Measurements from ENCODE around the gene GANAB. TPM values are rescaled to one million over a fixed set of nuclear protein-coding genes. Genes with fewer than 3 reads are reported as not detected.
"Not testable (repeated sequence)": the region's sequence is repeated elsewhere in the genome, so short reads cannot be mapped to it uniquely, and the experiment has no call there.

Gene GANAB
- total RNA-seq, 2 experiments from 2014 or later, result 208 to 218 TPM

- Mint-ChIP-seq H3K27me3 (no peaks in the 10 kb centered on the region), H3K4me3 (no peak overlapping the region), H3K36me3 (ENCODE audit: low read depth) (peaks cover 77% of the 10 kb centered on the region), H3K4me1 (peaks cover 63% of the 10 kb centered on the region), H3K9me3 (ENCODE audit: low read depth) (no peaks in the 10 kb centered on the region), H3K27ac (no peak overlapping the region)
- CTCF ChIA-PET, result interaction anchor here (1.0 to 1.6 kb wide), 2 partner anchors 26 to 111 kb away, joined by 3 to 6 read pairs; partner anchors contain the start of gene B3GAT3
- POLR2A ChIA-PET, result no interaction called here
- DNase-seq (no peak), ATAC-seq (no peak)
- intact Hi-C loops (cut with DNase I, micrococcal nuclease), result no loop called here
Measured at GRCh38 chr11:62595124-62595523, 51.3 kb downstream of the GANAB start.

- Mint-ChIP-seq H3K9me3 (ENCODE audit: low read depth) (no peaks in the 10 kb centered on the region), H3K27ac (peak overlapping the region; percentile 88), H3K36me3 (ENCODE audit: low read depth) (peaks cover 70% of the 10 kb centered on the region), H3K27me3 (no peaks in the 10 kb centered on the region), H3K4me3 (peak overlapping the region; percentile 58), H3K4me1 (peaks cover 57% of the 10 kb centered on the region)
- ChIA-PET POLR2A (interaction anchor here (0.6 to 2.9 kb wide), 7 partner anchors 7 to 247 kb away, joined by 3 to 81 read pairs (median 21); partner anchors contain the start of genes EEF1G, EML3, MTA2 and ROM1), CTCF (interaction anchor here (0.5 to 3.4 kb wide), 17 partner anchors 17 to 1281 kb away, joined by 3 to 21 read pairs (median 5); partner anchors contain the start of genes B3GAT3, EEF1G, LBHD1 and LRRN4CL)
- intact Hi-C loops (cut with DNase I, micrococcal nuclease), result loop anchor here (1.0 to 5.0 kb wide), 4 partner anchors 99 to 269 kb away; partner anchors contain the start of genes BSCL2 (in 1 of the 2) and GNG3 (in 1 of the 2)
- ATAC-seq (peak; percentile 30), DNase-seq (peak; percentile 91)
Measured at GRCh38 chr11:62593434-62594044, 52.9 kb downstream of the GANAB start.

GRCh38 chr11:62592989-62593421, 53.4 kb downstream of the GANAB start:
- Mint-ChIP-seq H3K9me3 (ENCODE audit: low read depth) (no peaks in the 10 kb centered on the region), H3K4me3 (no peak overlapping the region), H3K27me3 (no peaks in the 10 kb centered on the region), H3K27ac (peak overlapping the region; percentile 99), H3K36me3 (ENCODE audit: low read depth) (peaks cover 67% of the 10 kb centered on the region), H3K4me1 (peaks cover 54% of the 10 kb centered on the region)
- intact Hi-C loops (cut with DNase I, micrococcal nuclease), result loop anchor here (1.0 to 5.0 kb wide), 4 partner anchors 99 to 269 kb away; partner anchors contain the start of genes BSCL2 (in 1 of the 2) and GNG3 (in 1 of the 2)
- ChIA-PET POLR2A (interaction anchor here (0.6 to 2.9 kb wide), 10 partner anchors 8 to 247 kb away, joined by 3 to 81 read pairs (median 14); partner anchors contain the start of genes AHNAK, EEF1G, EML3 and GANAB), CTCF (interaction anchor here (0.7 to 3.4 kb wide), 19 partner anchors 8 to 288 kb away, joined by 3 to 21 read pairs (median 6); partner anchors contain the start of genes C11orf98, CSKMT, EEF1G and LBHD1)
- ATAC-seq, result no peak
- no peak for DNase-seq

- Mint-ChIP-seq H3K27me3 (no peaks in the 10 kb centered on the region), H3K27ac (peak overlapping the region; percentile 99), H3K36me3 (ENCODE audit: low read depth) (peaks cover 66% of the 10 kb centered on the region), H3K4me3 (peak overlapping the region; percentile 99), H3K4me1 (peaks cover 50% of the 10 kb centered on the region), H3K9me3 (ENCODE audit: low read depth) (no peaks in the 10 kb centered on the region)
- ChIA-PET CTCF (interaction anchor here (0.5 to 3.4 kb wide), 34 partner anchors 8 to 289 kb away, joined by 3 to 21 read pairs (median 5); partner anchors contain the start of genes C11orf98, CSKMT, EEF1G and EML3), POLR2A (interaction anchor here (0.5 to 2.9 kb wide), 38 partner anchors 8 to 1269 kb away, joined by 3 to 81 read pairs (median 10); partner anchors contain the start of genes AHNAK, B3GAT3, C11orf98 and CSKMT)
- no peak for DNase-seq
- intact Hi-C loops (cut with DNase I, micrococcal nuclease), result loop anchor here (5.0 kb wide), 3 partner anchors 100 to 270 kb away; partner anchors contain the start of genes BSCL2 (in 1 of the 2) and GNG3 (in 1 of the 2)
- peak; percentile 0 for ATAC-seq
Measured at GRCh38 chr11:62592146-62592815, 54.1 kb downstream of the GANAB start.

- intact Hi-C loops (cut with DNase I, micrococcal nuclease), result loop anchor here (1.0 to 5.0 kb wide), 21 partner anchors 8 to 289 kb away; partner anchors contain the start of genes C11orf98 (in 2 of the 2), CSKMT (in 2 of the 2), INTS5 (in 2 of the 2) and UBXN1 (in 2 of the 2)
- H3K4me3 Mint-ChIP-seq, result peak within 1 kb of the TSS; percentile 99
- ChIA-PET POLR2A (interaction anchor here (0.5 to 2.9 kb wide), 46 partner anchors 9 to 1270 kb away, joined by 3 to 81 read pairs (median 8); partner anchors contain the start of genes B3GAT3, C11orf98, CPSF7 and CSKMT), CTCF (interaction anchor here (0.5 to 3.4 kb wide), 37 partner anchors 8 to 1746 kb away, joined by 3 to 21 read pairs (median 4); partner anchors contain the start of genes AHNAK, B3GAT3, C11orf98 and CSKMT)
- H3K4me1 Mint-ChIP-seq, result peaks cover 47% of the 10 kb centered on the region
- no peaks in the 10 kb centered on the region for H3K27me3 Mint-ChIP-seq
- peaks cover 63% of the 10 kb centered on the region for H3K36me3 Mint-ChIP-seq (ENCODE audit: low read depth)
- no peaks in the 10 kb centered on the region for H3K9me3 Mint-ChIP-seq (ENCODE audit: low read depth)
- DNase-seq (peak; percentile 97), ATAC-seq (peak; percentile 93)
- H3K27ac Mint-ChIP-seq, result peak within 1 kb of the TSS; percentile 99
Measured at GRCh38 chr11:62591448-62592145, 54.8 kb downstream of the GANAB start, which contains the start of gene TUT1. TUT1 (minus strand) TSS chr11:62591523; CDS start chr11:62591485, 38 bp downstream.

- H3K4me1 Mint-ChIP-seq, result peaks cover 46% of the 10 kb centered on the region
- intact Hi-C loops (cut with DNase I, micrococcal nuclease), result no loop called here
- no peaks in the 10 kb centered on the region for H3K9me3 Mint-ChIP-seq (ENCODE audit: low read depth)
- DNase-seq (peak; percentile 58), ATAC-seq (no peak)
- H3K36me3 Mint-ChIP-seq (ENCODE audit: low read depth), result peaks cover 47% of the 10 kb centered on the region
- POLR2A ChIA-PET, result interaction anchor here (0.7 to 1.4 kb wide), 2 partner anchors 12 to 16 kb away, joined by 3 to 4 read pairs; partner anchors contain the start of gene EEF1G
- no peaks in the 10 kb centered on the region for H3K27me3 Mint-ChIP-seq
- H3K27ac Mint-ChIP-seq, result no peak overlapping the region
- CTCF ChIA-PET, result interaction anchor here (0.8 to 1.6 kb wide), 7 partner anchors 10 to 197 kb away, joined by 3 to 5 read pairs (median 4); partner anchors contain the start of gene EEF1G
- peak overlapping the region; percentile 99 for H3K4me3 Mint-ChIP-seq
Measured at GRCh38 chr11:62588966-62589637, 57.3 kb downstream of the GANAB start.

GRCh38 chr11:62585356-62585755, 61.1 kb downstream of the GANAB start:
- CTCF ChIA-PET, result interaction anchor here (1.3 kb wide), 1 partner anchor 43 kb away, joined by 3 read pairs; no protein-coding TSS in a partner anchor
- ATAC-seq; H3K27me3 Mint-ChIP-seq; H3K27ac Mint-ChIP-seq; intact Hi-C loops (cut with DNase I, micrococcal nuclease); DNase-seq; H3K9me3 Mint-ChIP-seq (ENCODE audit: low read depth); H3K4me3 Mint-ChIP-seq: not testable (repeated sequence)
- Mint-ChIP-seq H3K4me1 (peaks cover 20% of the 10 kb centered on the region), H3K36me3 (ENCODE audit: low read depth) (peaks cover 36% of the 10 kb centered on the region)
- POLR2A ChIA-PET, result interaction anchor here (0.9 to 1.3 kb wide), 2 partner anchors 58 to 256 kb away, joined by 3 to 6 read pairs; no protein-coding TSS in a partner anchor

GRCh38 chr11:62581735-62582134, 64.7 kb downstream of the GANAB start:
- Mint-ChIP-seq H3K27ac (peak overlapping the region; percentile 63), H3K36me3 (ENCODE audit: low read depth) (peaks cover 25% of the 10 kb centered on the region)
- ATAC-seq; DNase-seq; H3K27me3 Mint-ChIP-seq; H3K9me3 Mint-ChIP-seq (ENCODE audit: low read depth); H3K4me1 Mint-ChIP-seq; H3K4me3 Mint-ChIP-seq; intact Hi-C loops (cut with DNase I, micrococcal nuclease); POLR2A ChIA-PET: not testable (repeated sequence)
- CTCF ChIA-PET, result interaction anchor here (0.5 to 0.6 kb wide), 2 partner anchors 8 to 157 kb away, joined by 3 to 4 read pairs; no protein-coding TSS in a partner anchor

- POLR2A ChIA-PET, result no interaction called here
- intact Hi-C loops (cut with DNase I, micrococcal nuclease), result no loop called here
- H3K36me3 Mint-ChIP-seq (ENCODE audit: low read depth), result peaks cover 28% of the 10 kb centered on the region
- ATAC-seq, result no peak
- peaks cover 3% of the 10 kb centered on the region for H3K4me1 Mint-ChIP-seq
- no peaks in the 10 kb centered on the region for H3K9me3 Mint-ChIP-seq (ENCODE audit: low read depth)
- DNase-seq, result no peak
- H3K27me3 Mint-ChIP-seq, result no peaks in the 10 kb centered on the region
- H3K4me3 Mint-ChIP-seq, result no peak overlapping the region
- H3K27ac Mint-ChIP-seq, result peak overlapping the region; percentile 63
- CTCF ChIA-PET, result interaction anchor here (0.5 to 1.1 kb wide), 2 partner anchors 10 to 156 kb away, joined by 3 read pairs; partner anchors contain the start of gene TUT1
Measured at GRCh38 chr11:62580959-62581715, 65.3 kb downstream of the GANAB start.

Measured in activated CD4-positive, alpha-beta T cell treated with anti-CD3 and anti-CD28 coated beads for 36 hours (primary cell).